Activated naive CD4-positive, alpha-beta T cell treated with anti-CD3 and anti-CD28 coated beads, Interleukin-2, amount 50 U/mL, for 72 hours (primary cell): ENCODE measurements around the gene CD80. TPM values are rescaled to one million over a fixed set of nuclear protein-coding genes. Genes with fewer than 3 reads are reported as not detected.

Experiments used
- ATAC-seq, 2 donors: fragments of 150-1000 bp; cut with Tn5 transposase; 2 replicates each; pipeline ENCODE4 v1.10.0; 2021; ENCODE audit warnings: mild to moderate bottlenecking in 2 of 2, moderate library complexity in 2 of 2
- DNase-seq, 2 donors: peaks; one replicate each; pipeline ENCODE4 v3.0.0; 2021 to 2022; ENCODE audit warnings: low spot score in 2 of 2
- H3K27ac Mint-ChIP-seq, 2 donors: one replicate each; pipeline ENCODE4 v1.8.0; 2022; ENCODE audit warnings: mild to moderate bottlenecking in 2 of 2, mixed read lengths in 2 of 2
- H3K36me3 Mint-ChIP-seq, 2 donors: one replicate each; pipeline ENCODE4 v1.8.0; 2022; ENCODE audit warnings: mixed read lengths in 2 of 2
- H3K9me3 Mint-ChIP-seq, 2 donors: one replicate each; pipeline ENCODE4 v1.8.0; 2022; ENCODE audit warnings: mixed read lengths in 2 of 2
- total RNA-seq, 2 donors: library from RNA; stranded (reverse); gene quantifications; one replicate each; pipeline ENCODE4 v1.2.3, GENCODE V29; 2022

Gene CD80
- total RNA-seq, 2 donors from 2014 or later, result 0.80 to 1.2 TPM

DNA sequence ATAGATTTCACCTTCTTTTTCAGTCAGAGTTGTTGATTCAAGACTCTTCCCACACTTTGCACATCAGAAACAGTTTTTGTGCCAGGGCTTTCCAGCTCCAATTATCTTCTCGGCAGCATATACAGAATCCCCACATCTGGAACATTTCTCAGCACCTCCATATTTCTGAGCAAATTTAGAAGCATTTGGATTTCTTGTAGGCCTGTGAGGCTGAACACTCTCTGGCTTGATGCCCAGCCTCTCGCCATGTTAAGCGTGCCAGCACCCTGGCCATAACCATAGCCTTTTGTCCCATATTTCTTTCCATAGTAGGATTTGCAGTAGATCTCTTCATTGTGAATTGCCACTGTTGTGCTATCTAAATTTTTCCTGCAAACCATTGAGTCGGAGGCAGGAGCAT is 28.3 kb downstream of the CD80 start:
- Mint-ChIP-seq H3K27ac (no peak overlapping the region), H3K9me3 (peaks cover 0 to 4% of the 10 kb centered on the region in 2 donors), H3K36me3 (no peaks in the 10 kb centered on the region)
- DNase-seq, result no peak
- no peak for ATAC-seq

DNA sequence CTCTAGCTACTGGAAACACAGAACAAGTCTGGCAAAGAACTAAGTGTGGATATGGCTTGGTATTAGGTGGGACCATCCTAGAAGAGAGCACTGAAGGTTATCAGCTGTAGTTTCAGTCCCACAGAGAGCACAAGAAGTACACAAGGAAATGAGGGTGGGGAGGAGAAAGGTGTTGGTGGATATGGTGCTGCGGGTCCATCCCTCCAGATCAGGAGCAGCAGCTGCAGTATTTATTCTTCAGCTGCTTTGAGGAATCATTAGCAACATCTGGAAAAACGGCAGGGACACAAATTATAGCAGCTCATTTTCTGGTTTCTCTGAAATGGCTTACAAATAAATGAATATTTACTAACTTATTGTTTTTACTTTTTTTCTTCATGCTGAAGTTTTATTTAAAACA is 29.0 kb downstream of the CD80 start:
- no peak for DNase-seq
- H3K9me3 Mint-ChIP-seq, result peaks cover 0 to 4% of the 10 kb centered on the region in 2 donors
- no peak overlapping the region for H3K27ac Mint-ChIP-seq
- no peaks in the 10 kb centered on the region for H3K36me3 Mint-ChIP-seq
- no peak for ATAC-seq

DNA sequence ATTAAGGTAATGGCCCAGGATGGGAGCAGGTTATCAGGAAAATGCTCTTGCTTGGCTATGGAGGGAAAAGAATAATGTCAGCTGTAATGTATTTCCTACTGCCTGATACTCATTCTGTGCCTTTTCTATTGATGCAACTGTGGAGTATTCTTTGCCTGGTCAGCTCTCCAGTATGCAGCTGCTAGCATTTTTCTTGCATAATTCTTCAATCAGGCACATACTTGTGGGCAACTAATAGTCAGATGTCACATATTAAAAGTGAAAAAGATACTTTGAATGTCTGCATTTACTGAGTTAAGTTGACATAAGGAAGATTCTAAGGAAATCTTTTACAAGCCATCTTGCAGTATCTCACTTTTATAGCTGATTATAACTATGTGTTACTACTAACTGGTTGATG is 29.5 kb downstream of the CD80 start:
- DNase-seq, result no peak
- no peak overlapping the region for H3K27ac Mint-ChIP-seq
- peaks cover 0 to 4% of the 10 kb centered on the region in 2 donors for H3K9me3 Mint-ChIP-seq
- H3K36me3 Mint-ChIP-seq, result no peaks in the 10 kb centered on the region
- no peak for ATAC-seq

DNA sequence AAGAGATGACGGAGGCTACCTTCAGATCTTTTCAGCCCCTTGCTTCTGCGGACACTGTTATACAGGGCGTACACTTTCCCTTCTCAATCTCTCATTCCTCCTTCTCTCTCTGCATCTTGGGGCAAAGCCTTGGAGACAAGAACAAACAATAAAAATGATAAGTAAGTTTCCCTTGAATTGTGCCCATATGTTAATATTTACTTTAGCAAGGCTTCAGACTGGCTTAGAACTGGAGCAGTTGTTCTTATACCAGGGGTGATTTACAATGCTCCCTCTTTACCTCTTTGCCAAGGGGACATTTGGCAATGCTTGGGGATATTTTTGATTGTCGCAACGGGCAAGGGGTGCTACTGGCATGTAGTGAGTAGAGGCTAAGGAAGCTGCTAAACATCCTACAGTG is 31.7 kb downstream of the CD80 start:
- no peaks in the 10 kb centered on the region for H3K36me3 Mint-ChIP-seq
- no peak overlapping the region for H3K27ac Mint-ChIP-seq
- peaks cover 0 to 4% of the 10 kb centered on the region in 2 donors for H3K9me3 Mint-ChIP-seq
- DNase-seq (no peak), ATAC-seq (no peak)

DNA sequence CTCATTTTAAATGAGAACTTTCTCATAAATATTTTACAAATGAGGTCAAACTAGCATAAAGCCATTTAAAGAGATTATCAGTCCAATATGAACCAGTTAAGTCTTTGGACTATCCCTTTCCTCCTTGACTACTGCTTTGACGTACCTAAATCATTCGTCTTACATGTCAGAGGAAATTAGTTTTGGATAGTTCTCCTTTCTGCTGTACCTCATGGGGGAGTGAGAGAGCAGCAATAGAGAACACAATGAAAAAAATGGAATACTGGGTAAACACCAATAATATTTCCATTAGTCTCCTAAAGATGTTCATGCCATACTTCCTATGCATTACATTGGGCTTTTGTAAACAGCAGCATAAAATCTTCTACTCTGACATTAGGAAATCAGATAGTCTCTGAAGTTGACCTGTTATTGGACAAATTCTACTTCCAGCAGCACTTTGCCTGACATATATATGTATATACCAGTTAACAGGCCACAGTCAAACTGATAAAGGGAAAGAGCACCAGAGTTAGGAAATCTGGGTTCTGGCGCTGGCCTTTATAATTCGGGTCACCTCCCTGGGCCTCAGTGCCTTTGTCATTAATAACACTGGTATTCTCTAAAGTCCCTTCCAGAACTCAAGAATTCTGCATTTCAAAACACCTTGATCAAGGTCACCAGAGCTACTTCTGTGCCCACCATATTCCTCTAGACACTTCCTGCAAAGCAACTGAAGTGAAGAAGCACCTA is 34.3 kb downstream of the CD80 start:
- ATAC-seq (no peak), DNase-seq (no peak)
- Mint-ChIP-seq H3K27ac (no peak overlapping the region), H3K9me3 (peaks cover 0 to 5% of the 10 kb centered on the region in 2 donors), H3K36me3 (peaks cover 10 to 12% of the 10 kb centered on the region in 2 donors)

DNA sequence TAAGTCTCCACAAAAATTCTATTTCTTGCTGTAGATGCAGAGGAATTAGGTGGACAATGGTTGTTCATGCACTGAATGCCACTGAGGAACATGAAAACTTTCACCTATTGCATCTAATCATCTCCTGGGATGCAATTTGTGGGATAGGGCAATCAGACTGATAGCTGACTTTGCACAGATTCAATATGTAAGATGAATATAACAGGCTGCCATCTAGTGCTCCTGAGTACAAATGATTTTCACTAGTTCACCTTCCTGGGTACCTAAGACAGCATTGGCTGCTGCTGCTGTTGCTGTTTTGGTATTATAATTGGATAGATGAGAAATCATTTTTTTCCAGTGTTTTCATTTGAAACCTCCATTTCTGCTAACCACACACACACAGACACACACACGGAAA is 41.4 kb downstream of the CD80 start:
- peaks cover 37 to 61% of the 10 kb centered on the region in 2 donors for H3K36me3 Mint-ChIP-seq
- DNase-seq, result no peak
- H3K27ac Mint-ChIP-seq, result no peak overlapping the region
- H3K9me3 Mint-ChIP-seq, result peaks cover 3 to 7% of the 10 kb centered on the region in 2 donors
- no peak for ATAC-seq

DNA sequence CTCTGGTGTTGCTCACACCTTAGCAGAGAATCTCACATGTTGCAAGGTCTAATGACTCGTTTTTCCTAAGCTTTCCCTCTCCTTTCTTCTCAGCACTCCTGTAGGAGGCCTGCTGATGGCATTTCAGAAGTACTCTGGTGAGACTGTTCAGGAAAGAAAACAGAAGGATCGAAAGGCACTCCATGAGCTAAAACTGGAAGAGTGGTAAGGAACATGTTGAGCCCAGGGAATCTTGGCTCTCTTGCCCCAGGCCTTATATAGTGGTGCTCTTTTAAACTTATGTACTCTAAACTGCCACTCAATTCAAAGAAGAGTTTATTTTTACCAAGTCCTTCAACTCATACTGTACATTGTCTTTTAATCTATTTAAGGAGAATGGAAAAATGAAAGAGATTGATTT is 42.3 kb downstream of the CD80 start:
- ATAC-seq (no peak), DNase-seq (no peak)
- peaks cover 40 to 65% of the 10 kb centered on the region in 2 donors for H3K36me3 Mint-ChIP-seq
- peaks cover 3 to 7% of the 10 kb centered on the region in 2 donors for H3K9me3 Mint-ChIP-seq
- no peak overlapping the region for H3K27ac Mint-ChIP-seq

DNA sequence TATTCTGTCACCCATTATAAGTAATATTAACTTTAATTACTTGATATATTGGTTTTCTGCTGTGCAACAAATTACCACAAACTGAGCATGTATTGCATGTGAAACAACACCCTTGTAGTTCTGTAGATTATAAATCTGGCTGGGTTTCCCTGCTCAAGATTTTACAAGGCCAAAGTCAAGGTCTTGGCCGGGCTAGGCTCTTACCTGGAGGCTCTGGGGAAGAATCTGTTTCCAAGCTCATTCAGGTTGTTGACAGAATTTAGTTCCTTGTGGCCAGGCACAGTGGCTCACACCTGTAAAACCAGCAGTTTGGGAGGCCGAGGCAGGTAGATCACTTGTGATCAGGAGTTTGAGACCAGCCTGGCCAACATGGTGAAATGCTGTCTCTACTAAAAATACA is 44.8 kb downstream of the CD80 start:
- peaks cover 0 to 2% of the 10 kb centered on the region in 2 donors for H3K9me3 Mint-ChIP-seq
- H3K36me3 Mint-ChIP-seq, result peaks cover 26 to 49% of the 10 kb centered on the region in 2 donors
- ATAC-seq, result no peak
- no peak for DNase-seq
- H3K27ac Mint-ChIP-seq, result no peak overlapping the region

DNA sequence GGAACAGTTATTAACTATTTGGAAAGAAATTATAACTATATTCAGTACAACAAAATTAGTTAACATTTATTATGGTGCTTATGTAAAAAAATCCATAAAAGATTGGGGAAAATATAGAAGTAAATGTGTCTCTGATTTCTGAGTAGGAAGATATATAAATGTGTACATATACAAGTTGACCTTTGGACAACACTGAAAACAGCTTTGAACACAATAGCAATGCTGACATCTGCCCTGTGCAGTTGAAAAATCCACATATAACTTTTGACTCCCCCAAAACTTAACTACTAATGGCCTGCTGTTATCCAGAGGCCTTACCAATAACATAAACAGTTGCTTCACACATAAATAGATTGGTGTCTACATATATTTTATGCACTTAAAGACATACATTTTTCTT is 48.7 kb downstream of the CD80 start:
- ATAC-seq, result no peak
- Mint-ChIP-seq H3K36me3 (peaks cover 22 to 43% of the 10 kb centered on the region in 2 donors), H3K9me3 (no peaks in the 10 kb centered on the region), H3K27ac (no peak overlapping the region)
- no peak for DNase-seq

DNA sequence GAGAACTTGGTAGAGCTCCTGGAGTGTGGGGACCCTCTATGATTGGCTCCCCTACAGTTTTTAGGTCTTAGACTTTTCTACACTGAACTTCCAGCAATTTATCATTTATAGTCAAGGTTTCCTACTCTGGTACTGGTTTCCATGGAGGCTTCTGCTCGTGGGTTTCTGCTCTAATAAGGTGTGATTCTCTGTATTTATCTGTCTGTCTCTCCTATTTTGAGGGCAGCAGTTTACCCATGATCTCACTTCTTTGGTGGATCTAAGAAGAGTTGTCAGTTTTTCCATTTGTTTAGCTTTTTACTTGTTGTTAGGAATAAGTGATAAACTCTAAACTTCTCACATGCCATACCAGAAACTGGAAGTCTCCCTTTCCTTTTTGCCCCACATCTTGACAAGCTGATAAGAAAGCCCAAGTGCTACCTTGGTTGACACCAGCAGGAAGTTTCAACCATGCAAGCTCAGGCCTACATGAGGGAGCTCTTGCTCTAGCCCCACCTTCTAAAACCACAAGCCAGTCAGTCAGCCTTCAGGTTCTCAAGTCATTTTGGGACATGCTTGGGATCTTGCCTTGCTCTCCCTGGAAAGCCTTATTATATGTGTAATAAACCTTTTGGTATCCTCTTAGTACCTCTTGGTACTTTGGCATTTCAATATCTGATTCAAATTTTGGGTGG is 51.1 kb downstream of the CD80 start:
- peaks cover 19 to 42% of the 10 kb centered on the region in 2 donors for H3K36me3 Mint-ChIP-seq
- DNase-seq (no peak), ATAC-seq (peak; percentile 79 to 87)
- peak overlapping the region; percentile 52 to 92 for H3K27ac Mint-ChIP-seq
- H3K9me3 Mint-ChIP-seq, result no peaks in the 10 kb centered on the region

DNA sequence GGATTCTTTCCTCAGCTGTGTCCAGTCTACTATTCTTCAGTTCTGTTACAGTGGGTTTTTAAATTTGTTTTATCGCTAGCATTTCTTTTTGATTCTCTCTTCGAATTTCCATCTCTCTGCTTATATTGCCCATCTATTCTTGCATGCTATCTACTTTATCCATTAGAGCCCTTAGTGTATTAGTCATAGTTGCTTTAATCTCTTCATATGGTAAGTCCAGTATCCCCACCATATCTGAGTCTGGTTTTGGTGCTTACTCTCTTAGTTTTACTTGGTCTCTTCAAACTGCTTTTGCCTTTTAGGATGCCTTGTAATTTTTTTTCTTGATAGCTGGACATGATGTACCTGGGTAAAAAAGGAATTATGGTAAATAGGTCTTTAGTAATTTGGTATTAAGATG is 52.0 kb downstream of the CD80 start:
- peaks cover 13 to 35% of the 10 kb centered on the region in 2 donors for H3K36me3 Mint-ChIP-seq
- H3K9me3 Mint-ChIP-seq, result no peaks in the 10 kb centered on the region
- no peak for DNase-seq
- no peak for ATAC-seq
- peak overlapping the region; percentile 52 to 77 for H3K27ac Mint-ChIP-seq

DNA sequence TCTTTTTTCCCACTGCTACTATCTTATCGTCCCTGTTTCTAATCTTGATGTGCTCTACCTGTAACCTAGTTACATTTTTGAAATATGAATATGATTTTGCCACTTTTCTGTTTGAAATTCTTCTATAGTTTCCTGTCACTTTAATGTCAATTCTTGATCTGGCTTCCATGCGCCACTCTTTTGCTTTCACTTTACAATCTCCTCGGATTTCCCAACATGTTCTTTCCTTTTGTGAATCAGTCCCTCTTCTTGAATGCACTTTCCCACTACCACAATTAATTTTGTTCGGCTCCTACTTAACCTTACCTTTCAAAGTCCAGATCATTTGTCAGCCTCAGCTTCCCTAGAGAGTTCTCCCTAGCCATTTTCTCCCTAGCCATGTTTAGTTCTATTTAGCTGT is 52.8 kb downstream of the CD80 start:
- ATAC-seq (no peak), DNase-seq (no peak)
- peaks cover 13 to 35% of the 10 kb centered on the region in 2 donors for H3K36me3 Mint-ChIP-seq
- H3K9me3 Mint-ChIP-seq, result no peaks in the 10 kb centered on the region
- peak overlapping the region; percentile 19 to 52 for H3K27ac Mint-ChIP-seq

DNA sequence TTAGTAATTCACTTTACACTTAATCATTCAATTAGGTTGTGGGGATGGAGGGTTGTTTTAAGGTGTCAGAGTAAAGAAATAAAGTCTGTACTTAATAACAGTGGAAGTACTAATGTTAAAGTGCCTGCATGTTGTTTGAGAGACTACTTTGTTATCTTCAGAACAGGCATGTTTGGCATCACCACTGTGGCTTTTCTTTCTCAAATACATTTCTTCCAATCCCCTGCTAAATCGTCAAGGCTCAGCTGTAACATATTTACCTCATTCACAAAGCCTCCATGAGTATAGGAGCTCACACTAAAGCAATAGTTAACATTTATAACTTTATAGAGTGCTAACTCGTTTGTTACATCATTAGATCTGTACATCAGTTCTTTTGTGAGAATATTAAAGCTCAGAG is 58.5 kb downstream of the CD80 start:
- no peak for DNase-seq
- Mint-ChIP-seq H3K36me3 (peaks cover 9 to 19% of the 10 kb centered on the region in 2 donors), H3K9me3 (no peaks in the 10 kb centered on the region), H3K27ac (no peak overlapping the region)
- no peak for ATAC-seq

DNA sequence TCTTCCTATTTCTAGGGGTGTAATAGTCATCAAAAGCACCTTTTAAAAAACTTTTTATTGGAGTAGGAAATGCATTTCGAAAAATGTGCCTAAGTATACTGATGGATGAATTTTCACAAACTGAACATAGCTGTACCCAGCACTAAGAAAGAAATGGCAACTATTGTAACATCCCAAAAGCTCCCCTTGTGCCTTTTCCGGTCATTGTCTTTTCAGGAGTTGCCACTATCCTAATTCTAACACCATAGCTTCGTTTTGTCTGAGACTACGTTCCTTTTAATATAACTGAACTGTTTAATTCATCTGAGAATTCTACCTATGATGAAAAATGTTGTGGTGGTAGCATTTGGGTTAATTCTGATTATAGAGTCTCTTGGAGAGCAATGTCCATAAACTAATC is 59.1 kb downstream of the CD80 start:
- Mint-ChIP-seq H3K27ac (no peak overlapping the region), H3K36me3 (peaks cover 9 to 16% of the 10 kb centered on the region in 2 donors), H3K9me3 (no peaks in the 10 kb centered on the region)
- no peak for ATAC-seq
- no peak for DNase-seq

DNA sequence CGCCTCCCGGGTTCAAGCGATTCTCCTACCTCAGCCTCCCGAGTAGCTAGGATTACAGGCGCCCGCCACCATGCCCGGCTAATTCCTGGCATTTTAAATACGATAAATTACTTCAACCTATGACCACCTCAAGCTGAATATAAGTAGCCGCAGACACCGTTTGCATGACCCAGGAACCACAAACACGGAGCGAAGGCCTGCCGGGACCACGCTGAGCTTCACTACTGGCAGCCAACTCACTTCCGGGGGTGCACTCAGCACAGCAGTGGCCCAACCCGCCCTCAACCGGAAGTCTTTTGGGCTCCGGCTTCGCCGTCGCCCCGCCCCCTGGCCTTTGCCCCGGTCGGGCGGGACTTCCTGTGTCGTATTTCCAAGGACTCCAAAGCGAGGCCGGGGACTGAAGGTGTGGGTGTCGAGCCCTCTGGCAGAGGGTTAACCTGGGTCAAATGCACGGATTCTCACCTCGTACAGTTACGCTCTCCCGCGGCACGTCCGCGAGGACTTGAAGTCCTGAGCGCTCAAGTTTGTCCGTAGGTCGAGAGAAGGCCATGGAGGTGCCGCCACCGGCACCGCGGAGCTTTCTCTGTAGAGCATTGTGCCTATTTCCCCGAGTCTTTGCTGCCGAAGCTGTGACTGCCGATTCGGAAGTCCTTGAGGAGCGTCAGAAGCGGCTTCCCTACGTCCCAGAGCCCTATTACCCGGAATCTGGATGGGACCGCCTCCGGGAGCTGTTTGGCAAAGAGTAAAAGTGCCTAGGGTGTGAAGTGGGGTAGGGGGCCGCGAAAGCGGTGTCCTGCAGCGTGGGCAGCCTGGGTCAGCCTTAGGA is 61.0 kb downstream of the CD80 start, which contains the start of gene TIMMDC1:
Gene TIMMDC1 (plus strand): TSS at position 362 of the 826 bp plus-strand sequence. CDS start 187 bp downstream, at position 549.
- ATAC-seq (peak; percentile 99), DNase-seq (peak; percentile 97 to 98)
- peaks cover 9% of the 10 kb centered on the region in 2 donors for H3K36me3 Mint-ChIP-seq
- H3K27ac Mint-ChIP-seq, result peak within 1 kb of the TSS; percentile 98
- H3K9me3 Mint-ChIP-seq, result no peaks in the 10 kb centered on the region

DNA sequence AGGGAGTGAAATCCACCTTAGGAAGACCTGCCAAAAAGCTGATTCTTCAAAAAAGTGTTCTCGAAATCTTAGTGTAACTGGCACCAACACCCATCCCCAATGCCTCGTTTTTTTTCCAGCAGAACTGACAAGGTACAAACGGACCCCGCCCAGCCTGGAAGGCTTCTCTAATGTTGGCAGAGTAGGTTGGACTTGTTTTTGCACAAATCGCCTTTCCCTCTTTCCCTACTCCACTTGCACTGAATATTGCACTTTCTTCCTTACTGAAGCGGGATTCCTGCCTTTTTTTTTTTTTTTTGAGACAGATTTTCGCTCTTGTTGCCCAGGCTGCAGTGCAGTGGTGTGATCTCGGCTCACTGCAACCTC is 61.6 kb downstream of the CD80 start:
- DNase-seq, result peak in 1 of 2 donors; percentile 13
- ATAC-seq, result no peak
- peaks cover 9 to 15% of the 10 kb centered on the region in 2 donors for H3K36me3 Mint-ChIP-seq
- no peaks in the 10 kb centered on the region for H3K9me3 Mint-ChIP-seq
- H3K27ac Mint-ChIP-seq, result peak overlapping the region; percentile 98

DNA sequence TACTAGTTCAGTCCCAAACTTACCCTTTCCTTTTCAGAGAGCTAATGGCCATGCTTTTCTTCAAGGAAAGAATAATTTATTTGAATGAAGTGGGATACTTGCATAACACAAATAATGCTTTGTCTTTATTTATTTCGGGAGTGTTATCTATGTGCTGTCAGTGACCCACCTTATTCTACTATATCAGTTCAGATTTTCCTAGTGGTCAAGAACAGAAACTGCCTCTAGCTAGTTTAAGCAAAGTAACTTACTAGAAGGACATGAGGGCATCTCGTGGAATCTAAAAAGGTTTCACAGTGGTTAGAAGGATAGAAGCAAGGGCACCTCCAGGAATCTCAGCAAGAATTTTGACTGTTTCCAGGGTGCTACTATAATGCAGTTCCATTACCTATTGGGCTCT is 64.8 kb downstream of the CD80 start:
- H3K36me3 Mint-ChIP-seq, result peaks cover 9 to 23% of the 10 kb centered on the region in 2 donors
- DNase-seq (no peak), ATAC-seq (no peak)
- H3K27ac Mint-ChIP-seq, result no peak overlapping the region
- H3K9me3 Mint-ChIP-seq, result no peaks in the 10 kb centered on the region
